ENCODE results near the gene VWA5B1. TPM values are rescaled to one million over a fixed set of nuclear protein-coding genes. Genes with fewer than 3 reads are reported as not detected.

The VWA5B1 gene
- total RNA-seq, 1 experiment from 2014 or later: not detected

- ChIA-PET CTCF (no interaction called here), POLR2A (ENCODE audit: unreplicated experiment) (no interaction called here)
- Histone ChIP-seq H3K27me3 (ENCODE audit: low read length) (no peaks in the 10 kb centered on the region), H3K4me2 (ENCODE audit: low read length) (no peak overlapping the region), H3K36me3 (ENCODE audit: low read depth, low read length) (no peaks in the 10 kb centered on the region), H3K4me3 (ENCODE audit: low read length) (no peak overlapping the region), H3K4me1 (ENCODE audit: insufficient read depth, low read length) (no peaks in the 10 kb centered on the region), H3K9me3 (ENCODE audit: low read length) (no peaks in the 10 kb centered on the region), H3K9ac (ENCODE audit: low read length) (no peak overlapping the region), H3K9me2 (replicated peaks; ENCODE audit: low read length) (no peaks in the 10 kb centered on the region), H4K20me1 (ENCODE audit: low read length) (no peaks in the 10 kb centered on the region), H2AFZ (ENCODE audit: low read length) (no peak overlapping the region), H3K27ac (ENCODE audit: low read length) (no peak overlapping the region), H3F3A (ENCODE audit: low read length, unreplicated experiment) (no peaks in the 10 kb centered on the region), H3K79me2 (ENCODE audit: low read length) (no peaks in the 10 kb centered on the region)
- intact Hi-C loops (cut with micrococcal nuclease): no loop called here
- no peak for ATAC-seq
- no TSS peak for BruUV-seq (replicated peaks)
- DNase-seq: no peak
- TF ChIP-seq CTCF (conservative IDR thresholded peaks at IDR 0.05; ENCODE audit: low read depth, low read length) (no peak), EZH2 (IDR thresholded peaks at IDR 0.05; ENCODE audit: low read length, unreplicated experiment) (no peak), EZH2phosphoT487 (IDR thresholded peaks at IDR 0.05; ENCODE audit: borderline replicate concordance, low read length) (no peak)
These were observed 21.6 kb downstream of the VWA5B1 start for GRCh38 chr1:20312310-20312709.

- TF ChIP-seq CTCF (conservative IDR thresholded peaks at IDR 0.05; ENCODE audit: low read depth, low read length): no peak
- TF ChIP-seq EZH2 (IDR thresholded peaks at IDR 0.05; ENCODE audit: low read length, unreplicated experiment): no peak
- no peak for TF ChIP-seq EZH2phosphoT487 (IDR thresholded peaks at IDR 0.05; ENCODE audit: borderline replicate concordance, low read length)
- H3K27me3 ChIP-seq (ENCODE audit: low read length): no peaks in the 10 kb centered on the region
These were observed 22.1 kb downstream of the VWA5B1 start for GRCh38 chr1:20312818-20313217.

GRCh38 chr1:20317471-20317870 lies 26.8 kb downstream of the VWA5B1 start:
- Histone ChIP-seq H3K27me3 (ENCODE audit: low read length) (no peaks in the 10 kb centered on the region), H3K4me1 (ENCODE audit: insufficient read depth, low read length) (no peaks in the 10 kb centered on the region), H3K79me2 (ENCODE audit: low read length) (no peaks in the 10 kb centered on the region), H2AFZ (ENCODE audit: low read length) (no peak overlapping the region), H3K9me3 (ENCODE audit: low read length) (no peaks in the 10 kb centered on the region), H3K4me3 (ENCODE audit: low read length) (no peak overlapping the region), H4K20me1 (ENCODE audit: low read length) (no peaks in the 10 kb centered on the region), H3K9me2 (replicated peaks; ENCODE audit: low read length) (no peaks in the 10 kb centered on the region), H3K4me2 (ENCODE audit: low read length) (no peak overlapping the region), H3K27ac (ENCODE audit: low read length) (no peak overlapping the region), H3K36me3 (ENCODE audit: low read depth, low read length) (no peaks in the 10 kb centered on the region), H3K9ac (ENCODE audit: low read length) (no peak overlapping the region), H3F3A (ENCODE audit: low read length, unreplicated experiment) (no peaks in the 10 kb centered on the region)
- DNase-seq (no peak), ATAC-seq (no peak)
- POLR2A ChIA-PET (ENCODE audit: unreplicated experiment): interaction anchor here (0.6 kb wide), 1 partner anchor 268 kb away, joined by 5 read pairs; no protein-coding TSS in a partner anchor
- intact Hi-C loops (cut with micrococcal nuclease): no loop called here
- BruUV-seq (replicated peaks): no TSS peak
- TF ChIP-seq CTCF (conservative IDR thresholded peaks at IDR 0.05; ENCODE audit: low read depth, low read length) (no peak), EZH2 (IDR thresholded peaks at IDR 0.05; ENCODE audit: low read length, unreplicated experiment) (no peak), EZH2phosphoT487 (IDR thresholded peaks at IDR 0.05; ENCODE audit: borderline replicate concordance, low read length) (no peak)
- CTCF ChIA-PET: no interaction called here

More at GRCh38 chr1:20312818-20313217, 22.1 kb downstream of the VWA5B1 start:
- Histone ChIP-seq H2AFZ (ENCODE audit: low read length) (no peak overlapping the region), H3K4me2 (ENCODE audit: low read length) (no peak overlapping the region), H3K9ac (ENCODE audit: low read length) (no peak overlapping the region), H3K36me3 (ENCODE audit: low read depth, low read length) (no peaks in the 10 kb centered on the region), H3F3A (ENCODE audit: low read length, unreplicated experiment) (no peaks in the 10 kb centered on the region), H3K9me2 (replicated peaks; ENCODE audit: low read length) (no peaks in the 10 kb centered on the region), H3K9me3 (ENCODE audit: low read length) (no peaks in the 10 kb centered on the region), H3K4me3 (ENCODE audit: low read length) (no peak overlapping the region), H4K20me1 (ENCODE audit: low read length) (no peaks in the 10 kb centered on the region), H3K79me2 (ENCODE audit: low read length) (no peaks in the 10 kb centered on the region), H3K27ac (ENCODE audit: low read length) (no peak overlapping the region), H3K4me1 (ENCODE audit: insufficient read depth, low read length) (no peaks in the 10 kb centered on the region)
- no peak for ATAC-seq
- intact Hi-C loops (cut with micrococcal nuclease): no loop called here
- DNase-seq: no peak
- ChIA-PET CTCF (no interaction called here), POLR2A (ENCODE audit: unreplicated experiment) (no interaction called here)
- BruUV-seq (replicated peaks): no TSS peak

Measured in PC-3 (cell line).